NCI-H82 (cell line): ENCODE results near the gene MAML2.
"Not testable (repeated sequence)": the region's sequence is repeated elsewhere in the genome, so short reads cannot be mapped to it uniquely, and the experiment has no call there.

ENCODE experiments used
- DNase-seq: peaks from one replicate; lab custom pipeline; 2025; lab: John Stamatoyannopoulos, UW

MAML2 gene

GRCh38 chr11:96185220-96185768 is 157.7 kb downstream of the MAML2 start:
- DNase-seq, result no peak

DNA sequence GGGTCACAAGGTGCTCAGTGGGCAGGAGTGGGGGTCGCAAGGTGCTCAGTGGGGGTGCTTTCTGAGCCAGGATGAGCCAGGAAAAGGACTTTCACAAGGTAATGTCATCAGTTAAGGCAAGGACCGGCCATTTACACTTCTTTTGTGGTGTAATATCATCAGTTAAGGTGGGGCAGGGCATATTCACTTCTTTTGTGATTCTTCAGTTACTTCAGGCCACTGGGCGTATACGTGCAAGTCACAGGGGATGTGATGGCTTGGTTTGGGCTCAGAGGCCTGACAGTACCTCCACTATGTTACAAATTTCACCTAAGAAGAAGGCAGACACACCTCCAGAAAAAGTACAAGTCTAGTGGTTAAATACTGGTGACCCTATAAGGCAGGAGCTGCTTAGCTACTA is 162.1 kb downstream of the MAML2 start:
- DNase-seq, result not testable (repeated sequence)

DNA sequence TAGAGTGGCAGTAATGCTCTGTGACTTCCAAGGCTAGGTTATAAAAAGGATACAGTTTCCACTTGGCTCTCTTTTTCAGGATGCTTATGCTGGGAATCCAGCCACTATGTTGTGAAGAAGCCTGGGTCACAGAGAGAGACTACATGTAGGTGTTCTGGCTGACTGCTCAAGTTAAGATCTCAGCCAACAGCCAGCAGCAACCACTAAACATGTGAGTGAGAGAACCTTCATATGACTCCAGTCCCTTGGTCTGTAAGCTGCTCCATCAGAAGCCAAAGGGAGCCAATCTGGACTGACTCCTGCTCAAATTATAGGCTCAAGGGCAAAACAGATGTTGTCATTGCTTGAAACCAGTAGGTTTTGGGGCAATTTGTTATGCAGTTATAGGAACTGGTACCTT is 162.7 kb downstream of the MAML2 start:
- DNase-seq, result no peak

DNA sequence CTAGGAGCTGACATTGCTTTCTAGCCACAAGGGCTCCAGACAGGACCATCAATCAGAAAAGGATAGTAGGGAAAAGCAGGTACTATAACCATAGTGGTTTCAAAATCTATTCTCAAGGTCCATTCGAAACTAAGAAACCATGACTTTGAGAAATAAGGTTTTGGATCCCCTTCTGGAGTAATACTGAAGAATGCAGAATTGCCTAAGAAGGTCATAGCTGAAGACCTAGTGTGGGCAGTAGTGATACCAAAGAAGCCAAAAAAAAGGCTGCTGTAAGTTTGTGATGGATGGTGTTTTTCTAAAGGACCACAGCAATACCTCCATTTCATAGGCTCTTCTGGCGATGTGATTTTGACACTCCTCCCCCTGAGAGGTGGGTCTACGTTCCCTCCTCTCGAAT is 163.1 kb downstream of the MAML2 start:
- no peak for DNase-seq

GRCh38 chr11:96178887-96179279 is 164.1 kb downstream of the MAML2 start:
- peak; percentile 60 for DNase-seq

- DNase-seq, result peak; percentile 64
Measured at GRCh38 chr11:96178049-96178886, 164.7 kb downstream of the MAML2 start.

DNA sequence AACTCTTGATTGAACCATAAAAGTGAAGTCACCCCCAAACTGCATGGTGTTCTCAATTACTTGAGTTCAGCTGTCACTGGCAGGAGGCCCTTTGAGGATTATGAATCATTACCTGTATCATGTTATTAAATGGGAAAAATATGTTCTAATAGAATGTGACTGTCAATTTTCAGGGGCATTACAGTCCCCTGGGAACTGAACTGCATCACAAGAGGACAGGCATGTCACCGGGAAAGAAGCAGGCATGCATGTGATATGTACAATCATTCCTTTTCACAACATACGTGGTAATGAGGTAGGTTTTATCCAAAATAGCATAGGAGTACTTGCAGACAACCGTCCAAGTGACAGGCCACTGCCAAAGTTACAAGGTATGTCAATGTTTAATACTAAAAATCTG is 165.8 kb downstream of the MAML2 start:
- DNase-seq, result no peak

- DNase-seq, result no peak
Measured at GRCh38 chr11:96173906-96174305, 169.1 kb downstream of the MAML2 start.

DNA sequence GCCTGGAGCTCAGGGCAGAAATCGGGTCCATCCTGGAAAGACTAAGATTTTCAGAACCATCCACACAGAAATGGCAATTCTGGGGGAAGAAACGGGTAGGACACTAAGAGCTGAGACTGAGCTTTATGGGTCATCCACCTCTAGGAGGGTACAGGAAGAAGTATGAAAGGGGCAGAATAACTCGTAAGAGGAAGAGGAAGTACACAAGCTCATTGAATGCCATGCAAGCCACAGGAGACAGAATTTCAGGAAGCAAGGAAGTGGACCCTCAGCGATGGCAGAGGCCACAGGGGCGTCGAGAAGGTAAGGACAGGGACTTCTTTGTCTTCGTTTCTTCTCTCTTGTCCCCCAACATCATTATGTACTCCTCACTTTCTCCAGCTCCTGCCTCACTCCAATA is 169.6 kb downstream of the MAML2 start:
- DNase-seq, result no peak

DNA sequence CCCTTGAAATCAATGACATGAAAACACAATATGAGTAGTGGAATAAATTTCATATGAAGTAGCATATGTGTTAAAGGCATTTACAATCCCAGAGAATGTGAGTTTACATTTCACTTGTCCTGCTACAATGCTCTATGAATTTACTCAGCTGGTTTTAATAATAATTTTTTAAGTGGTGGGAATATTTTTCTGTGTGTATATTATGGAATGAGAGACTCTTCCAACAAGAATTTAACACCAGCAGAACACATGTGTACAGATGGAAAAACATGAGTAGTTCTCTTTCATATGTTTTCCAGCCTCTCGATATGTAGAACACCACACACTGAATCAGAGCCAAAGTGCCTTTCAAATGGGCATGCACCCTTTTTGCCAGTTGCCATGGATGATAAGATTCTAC is 170.4 kb downstream of the MAML2 start:
- no peak for DNase-seq

DNA sequence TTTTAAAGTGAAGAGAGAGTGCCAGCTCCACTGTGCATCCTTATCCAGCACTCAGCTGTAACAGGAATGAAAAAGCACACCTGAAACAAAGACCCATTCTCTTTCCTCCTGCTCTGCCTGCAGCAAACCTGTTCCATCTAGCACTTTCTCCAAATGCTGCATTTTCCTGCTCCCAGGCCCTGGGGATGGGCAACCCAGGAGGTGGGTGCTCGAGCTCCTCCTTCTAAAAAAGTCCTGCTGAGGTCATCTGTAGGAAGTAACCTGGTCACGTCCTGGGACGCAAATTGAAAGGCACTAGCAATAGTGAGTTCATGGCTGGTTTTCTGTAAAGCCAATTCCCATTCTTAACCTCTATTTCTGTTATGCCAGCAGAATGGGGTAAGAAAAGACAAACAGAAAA is 173.7 kb downstream of the MAML2 start:
- DNase-seq, result no peak

- no peak for DNase-seq
Measured at GRCh38 chr11:96168623-96169022, 174.4 kb downstream of the MAML2 start.

- no peak for DNase-seq
Measured at GRCh38 chr11:96167787-96168186, 175.2 kb downstream of the MAML2 start.

DNA sequence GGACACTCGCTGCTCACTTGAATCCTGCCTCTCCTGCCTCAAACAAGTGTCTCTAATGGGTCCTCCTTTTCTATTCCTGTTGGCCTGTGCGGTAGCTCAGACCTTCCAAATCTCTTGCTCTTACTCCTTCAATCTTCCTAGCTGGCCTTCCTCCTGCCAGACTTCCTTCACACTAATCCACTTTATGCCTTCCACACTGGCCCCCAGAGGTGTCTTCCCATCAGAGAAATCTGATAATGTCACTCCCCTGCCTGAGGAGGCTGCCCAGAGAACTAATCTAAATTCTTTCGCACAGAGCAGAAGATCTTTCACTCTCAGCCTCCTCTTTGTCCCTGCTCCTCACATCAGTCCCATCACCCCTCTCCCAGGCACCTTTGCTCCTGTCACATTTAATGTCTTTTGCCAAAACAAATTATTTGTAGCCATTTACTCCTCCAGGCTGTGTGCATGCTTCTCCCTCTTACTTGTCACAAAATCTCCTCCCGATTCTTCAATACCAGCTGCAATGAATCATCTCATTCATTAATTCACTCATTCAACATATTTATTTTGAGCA is 175.7 kb downstream of the MAML2 start:
- DNase-seq, result peak; percentile 87

GRCh38 chr11:96162816-96163499 is 180.0 kb downstream of the MAML2 start:
- DNase-seq, result peak; percentile 68

- no peak for DNase-seq
Measured at GRCh38 chr11:96161307-96162089, 181.5 kb downstream of the MAML2 start.

- DNase-seq, result no peak
Measured at GRCh38 chr11:96160732-96161306, 182.2 kb downstream of the MAML2 start.

DNA sequence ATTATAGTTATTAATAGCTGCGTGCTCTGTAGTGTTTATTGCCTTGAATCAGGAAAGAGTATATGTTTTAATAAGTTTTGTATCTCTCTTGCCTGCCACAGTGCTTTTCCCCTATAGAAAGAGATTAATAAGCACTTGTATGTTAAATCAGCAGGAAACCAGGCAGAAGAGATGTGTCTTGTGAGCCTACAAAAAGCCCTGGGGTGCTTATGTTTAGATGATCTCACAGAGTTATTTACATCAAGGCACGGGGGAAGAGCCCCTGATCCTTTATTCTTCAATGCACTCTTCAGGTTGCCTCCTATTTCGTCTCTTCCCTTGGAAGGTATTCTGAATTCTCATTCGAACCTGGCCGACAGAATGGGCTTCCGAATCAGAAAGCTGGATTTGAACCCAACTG is 183.0 kb downstream of the MAML2 start:
- no peak for DNase-seq

GRCh38 chr11:96158126-96158525 is 184.9 kb downstream of the MAML2 start:
- DNase-seq, result no peak

DNA sequence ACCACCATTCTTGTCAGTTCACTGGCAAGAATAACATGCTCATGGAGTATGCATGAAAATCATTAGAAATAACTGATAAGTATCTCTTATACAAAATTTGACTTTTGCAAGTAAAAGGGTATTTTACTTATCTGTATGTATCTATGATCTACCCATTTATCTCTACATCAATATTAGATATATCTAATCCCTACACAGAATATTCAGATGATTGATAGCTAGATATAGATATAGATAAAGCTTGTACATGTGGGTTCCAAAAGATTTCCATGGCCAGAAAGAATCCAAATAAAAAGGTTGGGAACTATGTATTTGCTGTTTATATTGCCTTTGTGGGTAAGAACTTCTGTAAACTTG is 185.5 kb downstream of the MAML2 start:
- DNase-seq, result no peak

DNA sequence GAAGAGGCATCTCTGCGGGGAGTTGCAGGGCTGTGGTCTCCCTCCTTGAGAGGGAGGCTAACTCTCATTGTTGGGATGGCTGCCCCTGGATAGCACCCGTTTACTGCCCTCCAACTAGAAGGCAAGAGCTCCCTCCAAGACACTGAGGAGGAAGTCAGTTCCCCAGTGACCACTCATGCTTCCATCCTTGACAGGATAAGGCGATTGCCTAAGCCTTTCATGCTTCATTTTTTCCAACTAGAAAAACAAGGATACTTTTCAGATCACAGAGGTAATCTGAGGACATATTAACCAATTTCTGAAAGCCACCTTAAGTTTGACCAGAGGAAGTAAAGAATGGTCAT is 186.6 kb downstream of the MAML2 start:
- DNase-seq, result no peak
